Ascending aorta (tissue), 2 donors: ENCODE results near the gene DNAH2. TPM values are rescaled to one million over a fixed set of nuclear protein-coding genes. Genes with fewer than 3 reads are reported as not detected.

Experiments used
- DNase-seq, 2 donors: peaks; one replicate each; pipeline ENCODE4 v3.0.0-alpha.2; 2019; ENCODE audit warnings: low spot score in 2 of 2
- H3K27ac ChIP-seq, 2 donors: fragments of 200-600 bp; sonication (generic); one replicate each; pipeline ENCODE4 v1.5.1; 2016 to 2017; ENCODE audit warnings: mild to moderate bottlenecking in 1 of 2
- H3K27me3 ChIP-seq: fragments of 200-600 bp; sonication (generic); one replicate; pipeline ENCODE4 v1.5.1; 2017
- H3K36me3 ChIP-seq, 2 donors: fragments of 200-600 bp; sonication (generic); one replicate each; pipeline ENCODE4 v1.5.1; 2016
- H3K4me1 ChIP-seq, 2 donors: fragments of 200-600 bp; sonication (generic); one replicate each; pipeline ENCODE4 v1.5.1; 2016 to 2017; ENCODE audit warnings: mild to moderate bottlenecking in 1 of 2
- H3K4me3 ChIP-seq, 2 donors: fragments of 200-600 bp; sonication (generic); one replicate each; pipeline ENCODE4 v1.5.1; 2016 to 2017; ENCODE audit warnings: mild to moderate bottlenecking in 1 of 2
- H3K9me3 ChIP-seq, 2 donors: fragments of 200-600 bp; sonication (generic); one replicate each; pipeline ENCODE4 v1.5.1; 2016
- CTCF ChIP-seq, 3 experiments: fragments of 200-600 bp in 2 of 3; fragments of 450-650 bp in 1 of 3; sonication (generic) in 2 of 3; IDR thresholded peaks; one replicate each; pipeline ENCODE4 v1.5.1; 2016 to 2019; ENCODE audit warnings: antibody characterized with exemption in 3 of 3, mild to moderate bottlenecking in 1 of 3, moderate library complexity in 1 of 3
- intact Hi-C: fragments of 100-400 bp; cut with DNase I; formaldehyde crosslinking; loops from one replicate; pipeline ENCODE4 v1.15.1; 2023
- total RNA-seq: library from RNA; depleted of rRNA; stranded (reverse); fragments of >200 nt; gene quantifications from one replicate; pipeline ENCODE4 v1.1.0, GENCODE V29; 2016

Gene DNAH2
- total RNA-seq, 1 donor from 2014 or later = 0.43 TPM

GRCh38 chr17:7843536-7844291 lies 126.2 kb downstream of the DNAH2 start:
- intact Hi-C loops = loop anchor here (1.0 to 10.0 kb wide), 8 partner anchors 9 to 829 kb away; partner anchors contain the start of genes FXR2, KCTD11, KDM6B and PHF23

DNA sequence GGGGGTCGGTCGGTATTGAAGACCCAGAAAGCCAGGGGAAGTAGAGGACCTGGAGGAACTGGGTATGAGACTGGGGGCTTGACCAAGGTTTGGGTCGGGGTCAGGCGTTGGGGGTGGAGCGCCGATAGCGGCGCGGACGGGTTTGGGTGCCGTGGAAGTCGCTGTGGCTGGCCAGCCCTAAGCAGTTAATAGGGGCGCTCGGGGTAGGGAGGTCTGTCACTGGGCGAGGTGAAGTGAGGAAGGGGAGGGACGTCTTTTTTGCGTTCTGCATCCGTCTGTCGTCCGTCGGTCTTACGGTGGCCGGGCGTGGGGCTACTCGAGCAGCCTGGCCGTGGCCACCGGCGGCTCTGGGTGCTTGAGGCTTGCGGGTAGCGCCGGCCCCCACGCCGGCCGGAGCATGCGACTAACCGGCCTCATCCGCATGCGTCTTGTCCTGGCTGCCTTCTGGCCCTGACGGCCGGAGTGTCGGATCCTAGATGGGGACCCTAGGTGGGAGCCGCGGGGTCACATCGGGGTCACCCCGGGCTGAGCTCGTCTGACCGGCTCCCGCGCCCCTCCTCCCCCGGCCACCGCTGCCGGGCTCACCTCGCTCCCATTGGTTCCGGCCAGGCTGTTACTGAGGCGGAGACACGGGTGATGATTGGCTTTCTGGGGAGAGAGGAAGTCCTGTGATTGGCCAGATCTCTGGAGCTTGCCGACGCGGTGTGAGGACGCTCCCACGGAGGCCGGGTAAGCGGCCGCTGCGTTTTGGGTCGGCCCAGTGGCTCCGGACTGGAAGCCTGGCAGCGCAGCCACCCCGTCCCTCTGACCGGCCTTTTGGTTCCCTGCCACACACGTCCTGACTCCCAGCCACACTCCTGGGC lies 127.0 kb downstream of the DNAH2 start:
- peaks cover 6 to 18% of the 10 kb centered on the region in 2 donors for H3K4me1 ChIP-seq
- TF ChIP-seq CTCF (IDR thresholded peaks at IDR 0.05) = no peak
- intact Hi-C loops = loop anchor here (1.0 to 10.0 kb wide), 6 partner anchors 10 to 830 kb away; partner anchors contain the start of genes FXR2, KCTD11, KDM6B and PHF23
- H3K27me3 ChIP-seq = no peaks in the 10 kb centered on the region
- H3K36me3 ChIP-seq = peaks cover 32 to 37% of the 10 kb centered on the region in 2 donors
- peak; percentile 81 to 97 for DNase-seq
- peak overlapping the region; percentile 97 to 99 for H3K27ac ChIP-seq
- peak overlapping the region; percentile 80 to 88 for H3K4me3 ChIP-seq
- H3K9me3 ChIP-seq = no peaks in the 10 kb centered on the region

More at GRCh38 chr17:7843536-7844291, 126.2 kb downstream of the DNAH2 start:
- Histone ChIP-seq H3K4me1 (peaks cover 6 to 20% of the 10 kb centered on the region in 2 donors), H3K4me3 (peak overlapping the region; percentile 80 to 88), H3K9me3 (no peaks in the 10 kb centered on the region), H3K27me3 (no peaks in the 10 kb centered on the region), H3K27ac (peak overlapping the region; percentile 97 to 99), H3K36me3 (peaks cover 24 to 29% of the 10 kb centered on the region in 2 donors)
- TF ChIP-seq CTCF (IDR thresholded peaks at IDR 0.05) = no peak
- peak; percentile 63 to 92 for DNase-seq

DNA sequence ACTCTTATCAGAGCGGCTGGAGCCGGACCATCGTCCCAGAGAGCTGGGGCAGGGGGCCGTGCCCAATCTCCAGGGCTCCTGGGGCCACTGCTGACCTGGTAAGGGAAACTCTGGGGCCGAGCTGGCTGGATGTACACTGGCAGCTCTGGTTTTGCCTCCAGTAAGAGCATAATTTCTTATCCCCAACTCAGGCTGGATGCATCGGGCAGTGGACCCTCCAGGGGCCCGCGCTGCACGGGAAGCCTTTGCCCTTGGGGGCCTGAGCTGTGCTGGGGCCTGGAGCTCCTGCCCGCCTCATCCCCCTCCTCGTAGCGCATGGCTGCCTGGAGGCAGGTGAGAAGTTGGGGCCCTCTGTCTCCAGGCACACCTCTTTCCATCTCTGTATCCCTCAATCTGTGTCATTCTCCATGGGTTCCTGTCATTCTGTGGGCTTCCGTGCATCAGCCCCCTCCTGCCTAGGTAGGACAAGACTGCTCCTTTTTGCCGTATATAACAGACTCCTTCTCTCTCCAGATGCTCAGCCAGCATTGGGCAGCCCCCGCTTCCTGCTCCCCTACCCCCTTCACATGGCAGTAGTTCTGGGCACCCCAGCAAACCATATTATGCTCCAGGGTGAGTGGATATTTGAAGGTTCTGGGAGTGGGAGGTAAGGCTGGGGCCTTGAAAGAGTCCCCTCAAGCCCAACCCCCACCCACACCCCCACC lies 128.0 kb downstream of the DNAH2 start:
- no peak for TF ChIP-seq CTCF (IDR thresholded peaks at IDR 0.05)
- H3K4me3 ChIP-seq = peak overlapping the region; percentile 80 to 88
- DNase-seq = no peak
- peak overlapping the region; percentile 97 to 99 for H3K27ac ChIP-seq
- intact Hi-C loops = loop anchor here (10.0 kb wide), 2 partner anchors 231 to 831 kb away; partner anchors contain the start of genes FXR2 and RNASEK
- H3K27me3 ChIP-seq = no peaks in the 10 kb centered on the region
- H3K9me3 ChIP-seq = no peaks in the 10 kb centered on the region
- H3K4me1 ChIP-seq = peaks cover 6 to 18% of the 10 kb centered on the region in 2 donors
- peaks cover 42 to 47% of the 10 kb centered on the region in 2 donors for H3K36me3 ChIP-seq

DNA sequence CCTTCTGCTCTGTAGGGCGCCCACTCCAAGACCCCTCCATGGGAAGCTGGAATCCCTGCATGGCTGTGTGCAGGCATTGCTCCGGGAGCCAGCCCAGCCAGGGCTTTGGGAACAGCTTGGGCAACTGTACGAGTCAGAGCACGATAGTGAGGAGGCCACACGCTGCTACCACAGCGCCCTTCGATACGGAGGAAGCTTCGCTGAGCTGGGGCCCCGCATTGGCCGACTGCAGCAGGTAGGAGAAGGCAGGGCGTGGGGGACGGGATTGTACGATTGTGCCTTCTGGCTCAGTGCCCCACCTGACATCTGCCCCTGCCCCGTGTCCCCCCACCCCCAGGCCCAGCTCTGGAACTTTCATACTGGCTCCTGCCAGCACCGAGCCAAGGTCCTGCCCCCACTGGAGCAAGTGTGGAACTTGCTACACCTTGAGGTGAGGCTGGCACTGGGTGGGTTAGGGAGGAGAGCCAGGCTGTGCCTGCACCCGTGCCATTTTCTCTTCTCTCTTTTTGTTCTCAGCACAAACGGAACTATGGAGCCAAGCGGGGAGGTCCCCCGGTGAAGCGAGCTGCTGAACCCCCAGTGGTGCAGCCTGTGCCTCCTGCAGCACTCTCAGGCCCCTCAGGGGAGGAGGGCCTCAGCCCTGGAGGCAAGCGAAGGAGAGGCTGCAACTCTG lies 128.7 kb downstream of the DNAH2 start:
- intact Hi-C loops = loop anchor here (10.0 kb wide), 2 partner anchors 231 to 831 kb away; partner anchors contain the start of genes FXR2 and RNASEK
- H3K36me3 ChIP-seq = peaks cover 42 to 49% of the 10 kb centered on the region in 2 donors
- peaks cover 6 to 13% of the 10 kb centered on the region in 2 donors for H3K4me1 ChIP-seq
- peak overlapping the region; percentile 97 to 99 for H3K27ac ChIP-seq
- H3K4me3 ChIP-seq = no peak overlapping the region
- DNase-seq = peak in 1 of 2 donors; percentile 49
- H3K27me3 ChIP-seq = no peaks in the 10 kb centered on the region
- TF ChIP-seq CTCF (IDR thresholded peaks at IDR 0.05) = no peak
- no peaks in the 10 kb centered on the region for H3K9me3 ChIP-seq
